ENCODE data around the gene CPSF4.
"Not testable (repeated sequence)": the region's sequence is repeated elsewhere in the genome, so short reads cannot be mapped to it uniquely, and the experiment has no call there.

CPSF4 gene

GRCh38 chr7:99410635-99411034, 28.1 kb upstream of the CPSF4 start:
- TF ChIP-seq, protein P1, sequence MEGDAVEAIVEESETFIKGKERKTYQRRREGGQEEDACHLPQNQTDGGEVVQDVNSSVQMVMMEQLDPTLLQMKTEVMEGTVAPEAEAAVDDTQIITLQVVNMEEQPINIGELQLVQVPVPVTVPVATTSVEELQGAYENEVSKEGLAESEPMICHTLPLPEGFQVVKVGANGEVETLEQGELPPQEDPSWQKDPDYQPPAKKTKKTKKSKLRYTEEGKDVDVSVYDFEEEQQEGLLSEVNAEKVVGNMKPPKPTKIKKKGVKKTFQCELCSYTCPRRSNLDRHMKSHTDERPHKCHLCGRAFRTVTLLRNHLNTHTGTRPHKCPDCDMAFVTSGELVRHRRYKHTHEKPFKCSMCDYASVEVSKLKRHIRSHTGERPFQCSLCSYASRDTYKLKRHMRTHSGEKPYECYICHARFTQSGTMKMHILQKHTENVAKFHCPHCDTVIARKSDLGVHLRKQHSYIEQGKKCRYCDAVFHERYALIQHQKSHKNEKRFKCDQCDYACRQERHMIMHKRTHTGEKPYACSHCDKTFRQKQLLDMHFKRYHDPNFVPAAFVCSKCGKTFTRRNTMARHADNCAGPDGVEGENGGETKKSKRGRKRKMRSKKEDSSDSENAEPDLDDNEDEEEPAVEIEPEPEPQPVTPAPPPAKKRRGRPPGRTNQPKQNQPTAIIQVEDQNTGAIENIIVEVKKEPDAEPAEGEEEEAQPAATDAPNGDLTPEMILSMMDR (IDR thresholded peaks at IDR 0.05; ENCODE audit: insufficient read depth, low read length, missing control alignments) = no peak
- no peak for DNase-seq (ENCODE audit: low read depth, low spot score)
- no peak overlapping the region for H3K4me3 ChIP-seq (ENCODE audit: low read depth, low read length)
- ChIA-PET CTCF (no interaction called here), POLR2A (no interaction called here)

DNA sequence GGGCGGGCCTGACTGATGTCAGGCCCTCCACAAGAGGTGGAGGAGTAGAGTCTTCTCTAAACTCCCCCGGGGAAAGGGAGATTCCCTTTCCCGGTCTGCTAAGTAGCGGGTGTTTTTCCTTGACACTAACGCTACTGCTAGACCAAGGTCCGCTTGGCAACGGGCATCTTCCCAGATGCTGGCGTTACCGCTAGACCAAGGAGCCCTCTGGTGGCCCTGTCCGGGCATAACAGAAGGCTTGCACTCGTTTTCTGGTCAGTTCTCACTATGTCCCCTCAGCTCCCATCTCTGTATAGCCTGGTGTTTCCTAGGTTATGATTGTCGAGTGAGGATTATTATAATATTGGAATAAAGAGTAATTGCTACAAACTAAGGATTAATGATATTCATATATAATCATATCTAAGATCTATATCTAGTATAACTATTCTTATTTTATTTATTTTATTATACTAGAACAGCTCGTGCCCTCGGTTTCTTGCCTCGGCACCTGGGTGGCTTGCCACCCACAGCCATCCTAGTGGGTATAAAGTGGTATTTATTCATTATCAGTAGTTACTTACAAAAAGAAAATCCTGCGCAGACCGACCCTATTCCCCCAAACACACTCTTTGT, 23.1 kb upstream of the CPSF4 start:
- POLR2A ChIA-PET = interaction anchor here (0.6 to 0.7 kb wide), 2 partner anchors 28 to 43 kb away, joined by 3 to 5 read pairs; no protein-coding TSS in a partner anchor
- TF ChIP-seq, protein P1 (IDR thresholded peaks at IDR 0.05; ENCODE audit: insufficient read depth, low read length, missing control alignments) = peak; percentile 52
- H3K4me3 ChIP-seq (ENCODE audit: low read depth, low read length); DNase-seq (ENCODE audit: low read depth, low spot score): not testable (repeated sequence)
- CTCF ChIA-PET = interaction anchor here (1.0 to 1.5 kb wide), 4 partner anchors 8 to 53 kb away, joined by 3 to 5 read pairs (median 5); partner anchors contain the start of gene PDAP1

- TF ChIP-seq, protein P1 (IDR thresholded peaks at IDR 0.05; ENCODE audit: insufficient read depth, low read length, missing control alignments) = no peak
- no peak overlapping the region for H3K4me3 ChIP-seq (ENCODE audit: low read depth, low read length)
- ChIA-PET CTCF (interaction anchor here (0.8 kb wide), 1 partner anchor 20 kb away, joined by 3 read pairs; no protein-coding TSS in a partner anchor), POLR2A (no interaction called here)
- no peak for DNase-seq (ENCODE audit: low read depth, low spot score)
Observed at GRCh38 chr7:99418260-99418659, 20.5 kb upstream of the CPSF4 start.

GRCh38 chr7:99419323-99420021, 19.3 kb upstream of the CPSF4 start:
- H3K4me3 ChIP-seq (ENCODE audit: low read depth, low read length) = no peak overlapping the region
- no peak for DNase-seq (ENCODE audit: low read depth, low spot score)
- CTCF ChIA-PET = no interaction called here
- POLR2A ChIA-PET = interaction anchor here (1.3 to 1.4 kb wide), 2 partner anchors 11 kb away, joined by 3 to 4 read pairs; partner anchors contain the start of genes BUD31 and PDAP1
- TF ChIP-seq, protein P1 (IDR thresholded peaks at IDR 0.05; ENCODE audit: insufficient read depth, low read length, missing control alignments) = no peak

DNA sequence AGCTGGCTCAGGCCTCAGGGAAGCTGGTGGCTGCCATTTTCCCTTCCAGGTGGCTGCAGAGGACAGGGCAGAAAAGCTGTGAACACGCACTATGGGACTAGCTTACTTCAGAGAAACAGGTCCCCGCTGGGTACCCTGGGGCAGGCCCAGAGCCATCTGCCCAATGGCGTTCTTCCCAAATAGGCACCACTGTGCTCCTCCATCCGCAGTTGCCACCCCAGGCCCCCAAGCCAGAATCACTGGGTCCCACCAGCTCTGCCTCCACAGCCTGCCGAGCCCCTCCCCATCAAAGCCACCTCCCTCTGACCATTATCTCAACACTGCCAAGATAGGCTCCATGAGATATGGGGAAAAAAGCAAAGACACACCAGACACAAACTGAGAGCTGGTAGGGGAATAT, 18.5 kb upstream of the CPSF4 start:
- POLR2A ChIA-PET = interaction anchor here (1.0 to 1.4 kb wide), 3 partner anchors 10 to 12 kb away, joined by 3 to 4 read pairs (median 3); partner anchors contain the start of genes BUD31 and PDAP1
- TF ChIP-seq, protein P1 (IDR thresholded peaks at IDR 0.05; ENCODE audit: insufficient read depth, low read length, missing control alignments) = no peak
- DNase-seq (ENCODE audit: low read depth, low spot score) = no peak
- no peak overlapping the region for H3K4me3 ChIP-seq (ENCODE audit: low read depth, low read length)
- CTCF ChIA-PET = no interaction called here

DNA sequence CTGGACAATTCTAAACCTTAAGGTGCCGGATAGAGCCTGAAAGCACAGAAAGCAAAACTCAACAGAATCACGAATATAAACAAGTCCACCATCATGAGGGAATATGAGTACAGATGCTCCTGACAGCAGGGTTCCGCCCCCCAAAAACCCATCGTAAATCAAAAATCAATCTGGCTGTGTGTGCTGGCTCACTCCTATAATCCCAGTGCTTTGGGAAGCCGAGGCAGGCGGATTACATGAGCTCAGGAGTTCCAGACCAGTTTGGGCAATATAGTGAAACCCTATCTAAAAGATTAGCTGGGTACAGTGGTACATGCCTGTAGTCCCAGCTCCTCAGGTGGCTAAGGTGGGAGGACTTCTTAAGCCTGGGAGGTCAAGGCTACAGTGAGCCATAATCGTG, 17.8 kb upstream of the CPSF4 start:
- no peak overlapping the region for H3K4me3 ChIP-seq (ENCODE audit: low read depth, low read length)
- ChIA-PET POLR2A (interaction anchor here (1.0 to 1.3 kb wide), 2 partner anchors 9 to 11 kb away, joined by 3 to 4 read pairs; no protein-coding TSS in a partner anchor), CTCF (no interaction called here)
- no peak for DNase-seq (ENCODE audit: low read depth, low spot score)
- TF ChIP-seq, protein P1 (IDR thresholded peaks at IDR 0.05; ENCODE audit: insufficient read depth, low read length, missing control alignments) = no peak

Measured in AG04449 (cell line).